GM19438 (cell line): ENCODE data around the gene COBL.

Experiments used
- ATAC-seq: cut with Tn5 transposase; IDR thresholded peaks from one replicate; pipeline ENCODE4 v1.9.1; 2021; ENCODE audit warnings: low read depth; ENCODE audit not compliant: unreplicated experiment

Gene COBL

GRCh38 chr7:51259766-51260165 is 56.8 kb downstream of the COBL start:
- no peak for ATAC-seq

- no peak for ATAC-seq
Observed at GRCh38 chr7:51256916-51257315, 59.7 kb downstream of the COBL start.

GRCh38 chr7:51256209-51256781 is 60.3 kb downstream of the COBL start:
- no peak for ATAC-seq

GRCh38 chr7:51255536-51256208 is 60.9 kb downstream of the COBL start:
- no peak for ATAC-seq

GRCh38 chr7:51255036-51255435 is 61.6 kb downstream of the COBL start:
- ATAC-seq = no peak

- no peak for ATAC-seq
Observed at GRCh38 chr7:51253157-51253556, 63.5 kb downstream of the COBL start.

- ATAC-seq = no peak
Observed at GRCh38 chr7:51251290-51251689, 65.3 kb downstream of the COBL start.

- no peak for ATAC-seq
Observed at GRCh38 chr7:51250512-51250911, 66.1 kb downstream of the COBL start.

GRCh38 chr7:51249991-51250390 is 66.6 kb downstream of the COBL start:
- no peak for ATAC-seq

GRCh38 chr7:51249187-51249945 is 67.2 kb downstream of the COBL start:
- no peak for ATAC-seq

GRCh38 chr7:51246258-51247245 is 70.1 kb downstream of the COBL start:
- ATAC-seq = no peak

- no peak for ATAC-seq
Observed at GRCh38 chr7:51244885-51245284, 71.7 kb downstream of the COBL start.

GRCh38 chr7:51244053-51244452 is 72.6 kb downstream of the COBL start:
- ATAC-seq = no peak

- ATAC-seq = no peak
Observed at GRCh38 chr7:51243631-51244030, 73.0 kb downstream of the COBL start.

GRCh38 chr7:51242881-51243518 is 73.6 kb downstream of the COBL start:
- ATAC-seq = no peak

- no peak for ATAC-seq
Observed at GRCh38 chr7:51242007-51242691, 74.5 kb downstream of the COBL start.

GRCh38 chr7:51240868-51241267 is 75.7 kb downstream of the COBL start:
- ATAC-seq = no peak

- no peak for ATAC-seq
Observed at GRCh38 chr7:51239691-51240090, 76.9 kb downstream of the COBL start.

- no peak for ATAC-seq
Observed at GRCh38 chr7:51238981-51239495, 77.6 kb downstream of the COBL start.
